ENCODE data around the gene NFASC. TPM values are rescaled to one million over a fixed set of nuclear protein-coding genes. Genes with fewer than 3 reads are reported as not detected.

The NFASC gene
- total and polyA plus RNA-seq, 2 donors (not counting 3 experiments of a cell fraction or from before 2014, with no cell fraction given) = not detected

DNA sequence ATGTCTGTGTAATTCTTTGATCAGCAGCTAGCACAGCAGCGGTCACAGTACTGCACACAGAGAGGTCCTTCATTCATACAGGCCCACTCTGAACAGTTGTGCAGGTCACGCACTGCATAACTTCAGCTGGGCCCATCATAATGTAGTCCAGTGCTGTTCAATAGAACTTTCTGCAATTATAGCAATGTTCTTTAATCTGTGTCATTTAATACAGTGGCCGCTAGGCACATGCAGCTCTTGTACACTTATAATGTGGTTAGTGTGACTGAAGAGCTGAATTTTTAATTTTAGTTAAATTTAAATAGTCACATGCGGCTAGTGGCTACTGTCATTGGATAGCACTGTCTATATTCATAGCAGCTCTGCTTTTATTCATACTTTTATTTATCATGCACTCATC is 48.7 kb upstream of the NFASC start:
- TF ChIP-seq FOS (IDR thresholded peaks at IDR 0.05; ENCODE audit: borderline replicate concordance, insufficient read depth, low read length) (no peak), POLR2AphosphoS5 (IDR thresholded peaks at IDR 0.05; ENCODE audit: insufficient read depth, low read depth, low read length) (no peak), GATA2 (IDR thresholded peaks at IDR 0.05; ENCODE audit: insufficient read depth, insufficient read length, low read depth, low read length) (no peak), MYC (IDR thresholded peaks at IDR 0.05; ENCODE audit: low read depth, low read length) (no peak), POLR2A (IDR thresholded peaks at IDR 0.05; ENCODE audit: low read depth, low read length) (no peak), JUN (IDR thresholded peaks at IDR 0.05; ENCODE audit: borderline replicate concordance, insufficient read depth, insufficient read length, low read depth) (no peak), MAX (IDR thresholded peaks at IDR 0.05; ENCODE audit: insufficient read depth, insufficient read length) (no peak), EZH2 (IDR thresholded peaks at IDR 0.05; ENCODE audit: borderline replicate concordance, low read depth, low read length, severe bottlenecking) (no peak)
- TF ChIP-seq, protein P1, sequence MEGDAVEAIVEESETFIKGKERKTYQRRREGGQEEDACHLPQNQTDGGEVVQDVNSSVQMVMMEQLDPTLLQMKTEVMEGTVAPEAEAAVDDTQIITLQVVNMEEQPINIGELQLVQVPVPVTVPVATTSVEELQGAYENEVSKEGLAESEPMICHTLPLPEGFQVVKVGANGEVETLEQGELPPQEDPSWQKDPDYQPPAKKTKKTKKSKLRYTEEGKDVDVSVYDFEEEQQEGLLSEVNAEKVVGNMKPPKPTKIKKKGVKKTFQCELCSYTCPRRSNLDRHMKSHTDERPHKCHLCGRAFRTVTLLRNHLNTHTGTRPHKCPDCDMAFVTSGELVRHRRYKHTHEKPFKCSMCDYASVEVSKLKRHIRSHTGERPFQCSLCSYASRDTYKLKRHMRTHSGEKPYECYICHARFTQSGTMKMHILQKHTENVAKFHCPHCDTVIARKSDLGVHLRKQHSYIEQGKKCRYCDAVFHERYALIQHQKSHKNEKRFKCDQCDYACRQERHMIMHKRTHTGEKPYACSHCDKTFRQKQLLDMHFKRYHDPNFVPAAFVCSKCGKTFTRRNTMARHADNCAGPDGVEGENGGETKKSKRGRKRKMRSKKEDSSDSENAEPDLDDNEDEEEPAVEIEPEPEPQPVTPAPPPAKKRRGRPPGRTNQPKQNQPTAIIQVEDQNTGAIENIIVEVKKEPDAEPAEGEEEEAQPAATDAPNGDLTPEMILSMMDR (IDR thresholded peaks at IDR 0.05; ENCODE audit: extremely low read depth in 1 of 2, insufficient read depth in 1 of 2, low read depth in 1 of 2, low read length in 2 of 2) = no peak
- CTCF ChIA-PET = interaction anchor here (1.0 to 7.3 kb wide), 4 partner anchors 15 to 190 kb away, joined by 3 to 80 read pairs (median 14); no protein-coding TSS in a partner anchor
- Histone ChIP-seq H3K4me2 (ENCODE audit: insufficient read depth, low read length) (no peak overlapping the region), H3K27ac (ENCODE audit: insufficient read depth, low read depth, low read length) (no peak overlapping the region), H4K20me1 (replicated peaks; ENCODE audit: control insufficient read depth, extremely low read depth, insufficient read depth, low read length) (no peaks in the 10 kb centered on the region), H2AFZ (ENCODE audit: low read depth, low read length) (no peak overlapping the region), H3K9me3 (replicated peaks; ENCODE audit: control insufficient read depth, insufficient read depth, low read length) (no peaks in the 10 kb centered on the region), H3K9me1 (replicated peaks; ENCODE audit: control insufficient read depth, extremely low read depth, insufficient read depth, low read length) (no peaks in the 10 kb centered on the region), H3K9ac (replicated peaks; ENCODE audit: extremely low read depth, insufficient read depth, low read length) (no peak overlapping the region), H3K27me3 (ENCODE audit: control insufficient read depth in 2 of 2, insufficient read depth in 2 of 2, low read length in 2 of 2) (peaks cover under 1 to 3% of the 10 kb centered on the region in 2 experiments), H3K4me3 (replicated peaks in 1 of 3; ENCODE audit: insufficient read depth in 1 of 3, low read depth in 1 of 3, low read length in 3 of 3) (no peak overlapping the region), H3K4me1 (ENCODE audit: control insufficient read depth, extremely low read depth, insufficient read depth, low read length) (no peaks in the 10 kb centered on the region), H3K79me2 (ENCODE audit: control insufficient read depth, insufficient read depth, low read length) (no peaks in the 10 kb centered on the region), H3K36me3 (ENCODE audit: control insufficient read depth in 2 of 2, extremely low read depth in 1 of 2, insufficient read depth in 2 of 2, low read length in 2 of 2) (no peaks in the 10 kb centered on the region)
- FAIRE-seq (no peak), DNase-seq (ENCODE audit: low read depth, low spot score) (no peak)
- BruUV-seq (replicated peaks) = no TSS peak
- POLR2A ChIA-PET = no interaction called here
- intact Hi-C loops (cut with micrococcal nuclease) = no loop called here
- dilution Hi-C loops (cut with MboI; ENCODE audit: extremely low pct_ligation_motif_present, low sequenced_read_pairs) = no loop called here
